GM06990 (cell line): ENCODE data around the gene GSC2.
A peak's percentile ranks its signal among the peaks of the same experiment; 100 is the strongest.

Source experiments
- DNase-seq: peaks from one replicate; pipeline ENCODE4 v3.0.0-alpha.2; 2011; ENCODE audit not compliant: insufficient read length; ENCODE audit errors: extremely low read depth
- H3K27me3 ChIP-seq: replicated peaks from 2 replicates; pipeline ENCODE4 v1.6.0; 2011; ENCODE audit warnings: low read length; ENCODE audit not compliant: control insufficient read depth, insufficient read depth
- H3K36me3 ChIP-seq: 2 replicates; pipeline ENCODE4 v1.5.1; 2011; ENCODE audit warnings: low read length; ENCODE audit not compliant: control insufficient read depth, insufficient read depth
- H3K4me3 ChIP-seq: replicated peaks from 2 replicates; pipeline ENCODE4 v1.5.1; 2011; ENCODE audit warnings: low read depth, mild to moderate bottlenecking, control low read depth, low read length
- CTCF ChIP-seq: IDR thresholded peaks from 2 replicates; pipeline ENCODE4 v1.5.1; 2011; ENCODE audit warnings: low read length, control low read depth, mild to moderate bottlenecking, inconsistent platforms; ENCODE audit not compliant: insufficient read depth, poor library complexity, severe bottlenecking

Gene GSC2

GRCh38 chr22:19175602-19176174, 25.6 kb upstream of the GSC2 start:
- Histone ChIP-seq H3K36me3 (peaks cover 3% of the 10 kb centered on the region), H3K4me3 (no peak overlapping the region)
- no peak for TF ChIP-seq CTCF

GRCh38 chr22:19175026-19175601, 25.0 kb upstream of the GSC2 start:
- Histone ChIP-seq H3K36me3 (peaks cover 3% of the 10 kb centered on the region), H3K27me3 (no peaks in the 10 kb centered on the region; the same call in 1 of the 2 replicates), H3K4me3 (no peak overlapping the region)
- DNase-seq, result no peak
- TF ChIP-seq CTCF, result no peak

More at GRCh38 chr22:19175602-19176174, 25.6 kb upstream of the GSC2 start:
- no peak for DNase-seq
- H3K27me3 ChIP-seq, result no peaks in the 10 kb centered on the region

DNA sequence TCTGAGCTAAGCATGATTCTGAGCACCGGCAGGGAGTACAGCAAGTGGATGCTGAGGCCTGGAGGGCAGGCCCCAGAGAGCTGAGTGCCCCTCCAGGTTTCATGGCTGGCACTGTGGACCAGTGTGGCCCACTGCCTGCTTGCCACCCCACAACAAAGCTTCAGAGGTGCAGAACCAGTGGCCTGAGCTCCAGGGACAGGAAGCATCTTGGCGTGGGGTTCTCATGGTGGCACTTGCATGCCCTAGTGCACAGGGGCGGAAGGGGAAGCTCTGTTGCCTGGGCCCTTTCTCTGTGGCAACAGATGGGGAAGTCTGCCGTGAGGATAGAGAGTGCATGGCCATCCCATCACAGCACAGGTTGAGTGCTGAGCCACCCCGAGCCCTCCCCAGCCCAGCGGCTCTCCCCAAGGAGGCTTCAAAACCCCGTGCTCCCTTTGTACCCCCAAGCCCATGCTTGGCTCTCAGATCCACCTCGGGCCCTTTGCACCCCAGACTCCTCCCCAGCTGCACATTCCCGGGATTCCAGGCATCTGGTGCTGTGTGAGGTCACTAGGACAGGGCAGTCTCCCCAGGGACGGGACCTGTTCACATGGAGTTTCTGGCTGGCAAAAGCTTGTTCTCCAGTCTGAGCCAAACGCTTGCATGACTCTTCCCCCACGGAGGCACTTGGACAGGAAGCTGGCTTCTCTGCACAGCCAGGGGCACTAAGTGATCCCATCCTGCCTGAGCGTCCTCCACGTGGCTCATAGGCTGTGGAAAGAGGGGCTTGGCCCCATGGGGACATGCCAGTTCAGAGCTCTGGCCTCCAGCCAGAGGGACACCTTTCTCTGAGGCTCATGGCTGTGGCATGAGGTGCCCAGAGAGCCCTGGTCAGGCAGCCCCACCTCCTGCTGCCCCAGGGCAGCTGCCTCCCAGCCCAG, 24.3 kb upstream of the GSC2 start:
- peaks cover 3% of the 10 kb centered on the region for H3K36me3 ChIP-seq

DNA sequence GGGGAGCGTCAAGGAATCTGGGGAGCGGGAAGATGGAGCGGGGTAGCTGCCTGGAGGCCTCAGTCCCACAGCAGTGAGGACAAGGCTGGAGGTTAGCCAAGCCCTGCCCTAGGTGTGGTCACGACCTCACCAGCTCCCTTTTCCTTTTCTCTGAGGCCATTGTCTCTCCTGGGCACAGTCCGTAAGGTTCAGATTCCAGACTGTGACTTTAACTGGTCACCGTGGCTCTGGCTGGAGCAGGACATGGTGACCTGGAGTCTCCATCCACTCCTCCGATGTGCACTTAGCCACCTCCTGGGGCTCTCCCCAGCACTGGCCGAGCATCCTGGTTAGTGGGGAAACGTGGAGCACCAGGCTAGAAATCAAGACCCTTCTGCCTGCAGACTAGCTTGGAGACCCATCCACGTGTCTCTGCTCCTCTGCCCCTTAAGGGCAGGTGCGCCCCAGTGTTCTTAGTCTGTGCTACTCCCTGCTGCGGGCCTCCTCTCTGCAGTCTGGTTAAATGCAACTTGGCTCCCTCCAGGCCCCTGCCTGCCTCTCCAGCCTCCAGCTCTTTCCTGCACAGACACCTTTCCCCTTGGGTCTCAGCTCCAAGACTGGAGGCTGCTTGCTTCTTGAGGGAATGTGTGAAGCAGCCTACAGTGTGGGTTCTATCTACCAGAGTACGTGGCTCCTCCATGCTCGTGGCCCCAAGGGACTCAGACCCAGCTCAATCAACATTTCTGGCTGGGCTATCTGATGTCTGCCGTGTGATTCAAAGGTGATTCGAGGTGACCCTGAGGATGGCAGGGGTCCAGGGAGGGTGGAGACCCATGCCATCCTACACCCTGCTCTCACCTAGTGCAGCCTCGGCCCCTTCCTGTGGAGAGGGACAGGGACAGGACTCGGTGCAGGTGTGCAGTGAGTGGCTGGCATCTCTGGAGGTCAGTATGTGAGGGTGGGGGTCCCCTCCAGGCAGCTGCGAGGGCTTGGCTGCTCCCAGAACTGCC, 23.2 kb upstream of the GSC2 start:
- Histone ChIP-seq H3K36me3 (peaks cover 3% of the 10 kb centered on the region), H3K27me3 (peaks cover 4% of the 10 kb centered on the region; the same call in 1 of the 2 replicates), H3K4me3 (peak overlapping the region; percentile 90)
- TF ChIP-seq CTCF, result no peak
- no peak for DNase-seq

More for the DNA sequence above, 24.3 kb upstream of the GSC2 start:
- H3K27me3 ChIP-seq, result peaks cover 3% of the 10 kb centered on the region; the same call in 1 of the 2 replicates
- no peak for DNase-seq
- no peak for TF ChIP-seq CTCF
- no peak overlapping the region; the same call in 1 of the 2 replicates for H3K4me3 ChIP-seq
